Measurements from ENCODE around the gene KHK.
"Not testable (repeated sequence)": the region's sequence is repeated elsewhere in the genome, so short reads cannot be mapped to it uniquely, and the experiment has no call there.

The KHK gene

GRCh38 chr2:27060323-27060722 lies 26.2 kb upstream of the KHK start:
- DNase-seq: no peak

GRCh38 chr2:27065128-27065527 lies 21.4 kb upstream of the KHK start:
- DNase-seq: no peak

- no peak for DNase-seq
Observed at GRCh38 chr2:27067385-27067784, 19.2 kb upstream of the KHK start.

GRCh38 chr2:27069436-27069835 lies 17.1 kb upstream of the KHK start:
- no peak for DNase-seq

GRCh38 chr2:27069961-27070618 lies 16.5 kb upstream of the KHK start:
- no peak for DNase-seq

GRCh38 chr2:27070653-27071276 lies 15.8 kb upstream of the KHK start:
- no peak for DNase-seq

GRCh38 chr2:27071277-27071989 lies 15.1 kb upstream of the KHK start, which contains the start of gene OST4:
Gene OST4 (minus strand): TSS chr2:27071654.
- peak; percentile 87 to 91 for DNase-seq

- peak; percentile 35 to 41 for DNase-seq
Observed at GRCh38 chr2:27071990-27072830, 14.4 kb upstream of the KHK start.

GRCh38 chr2:27072920-27073319 lies 13.7 kb upstream of the KHK start:
- no peak for DNase-seq

GRCh38 chr2:27073782-27074181 lies 12.8 kb upstream of the KHK start:
- DNase-seq: no peak

GRCh38 chr2:27074738-27075565 lies 11.6 kb upstream of the KHK start:
- peak in 1 of 2 experiments; percentile 39 for DNase-seq

- not testable (repeated sequence) for DNase-seq
Observed at GRCh38 chr2:27075566-27075871, 11.1 kb upstream of the KHK start.

- no peak for DNase-seq
Observed at GRCh38 chr2:27076323-27076722, 10.2 kb upstream of the KHK start.

- no peak for DNase-seq
Observed at GRCh38 chr2:27077231-27077630, 9.3 kb upstream of the KHK start.

GRCh38 chr2:27078267-27079194 lies 8.0 kb upstream of the KHK start, which contains the start of gene EMILIN1:
Gene EMILIN1 (plus strand): TSS chr2:27078615. CDS start chr2:27079066, 451 bp downstream.
- DNase-seq: no peak

- no peak for DNase-seq
Observed at GRCh38 chr2:27079233-27080139, 7.1 kb upstream of the KHK start.

- no peak for DNase-seq
Observed at GRCh38 chr2:27080140-27080469, 6.5 kb upstream of the KHK start.

- no peak for DNase-seq
Observed at GRCh38 chr2:27080603-27080936, 6.0 kb upstream of the KHK start.

GRCh38 chr2:27081984-27082772 lies 4.4 kb upstream of the KHK start:
- DNase-seq: no peak

All from stimulated activated CD4-positive, alpha-beta T cell treated with anti-CD3 and anti-CD28 coated beads, Interleukin-4, amount 100 ng/mL, for 4 hours (primary cell).